Mucosa of descending colon (tissue), 3 donors: ENCODE results near the gene MEOX2. TPM values are rescaled to one million over a fixed set of nuclear protein-coding genes. Genes with fewer than 3 reads are reported as not detected.

Experiments used
- ATAC-seq: fragments of 200-7000 bp; cut with Tn5 transposase; one replicate; pipeline ENCODE4 v1.9.1; 2020; ENCODE audit warnings: mild to moderate bottlenecking, moderate library complexity
- DNase-seq, 3 donors: peaks; one replicate each; pipeline ENCODE4 v3.0.0-alpha.2; 2020
- H3K36me3 ChIP-seq: fragments of 200-600 bp; one replicate; pipeline ENCODE4 v1.8.0; 2021; ENCODE audit warnings: low read depth, mild to moderate bottlenecking
- H3K4me1 ChIP-seq: fragments of 200-600 bp; one replicate; pipeline ENCODE4 v1.8.0; 2021; ENCODE audit warnings: low read depth, mild to moderate bottlenecking
- H3K4me3 ChIP-seq: fragments of 200-600 bp; one replicate; pipeline ENCODE4 v1.8.0; 2021; ENCODE audit warnings: mild to moderate bottlenecking
- H3K9me3 ChIP-seq: fragments of 200-600 bp; one replicate; pipeline ENCODE4 v1.8.0; 2021; ENCODE audit warnings: mild to moderate bottlenecking
- CTCF ChIP-seq: fragments of 200-600 bp; IDR thresholded peaks from one replicate; pipeline ENCODE4 v1.8.0; 2022; ENCODE audit warnings: antibody characterized with exemption, mild to moderate bottlenecking
- intact Hi-C, 2 donors: fragments of 100-400 bp; cut with DNase I in 1 of 2; cut with micrococcal nuclease in 1 of 2; formaldehyde crosslinking; loops; one replicate each; pipeline versions ENCODE4 v1.11.0 to v1.11.1; 2022; cut with DNase I, micrococcal nuclease
- total RNA-seq, 3 donors: library from RNA; stranded (reverse); fragmentation: NEBNext Ultra II Directional in 2 of 3; extraction: Animal tissue kit (Norgen Biotek cat#: 25700) in 2 of 3; gene quantifications; one replicate each; pipeline versions ENCODE4 v1.2.1 to v1.2.4, GENCODE V29; 2021 to 2023
- donor health status: DM: no; HTN: no; CAD: no; lungs with moderate emphysema.
- donor health status: DM: no; HTN: no; CAD: no.
- donor health status: DM: no; HTN: yes; CAD: no.

Gene MEOX2
- total RNA-seq, 3 donors from 2014 or later: 0.52 to 3.8 (median 1.3) TPM

DNA sequence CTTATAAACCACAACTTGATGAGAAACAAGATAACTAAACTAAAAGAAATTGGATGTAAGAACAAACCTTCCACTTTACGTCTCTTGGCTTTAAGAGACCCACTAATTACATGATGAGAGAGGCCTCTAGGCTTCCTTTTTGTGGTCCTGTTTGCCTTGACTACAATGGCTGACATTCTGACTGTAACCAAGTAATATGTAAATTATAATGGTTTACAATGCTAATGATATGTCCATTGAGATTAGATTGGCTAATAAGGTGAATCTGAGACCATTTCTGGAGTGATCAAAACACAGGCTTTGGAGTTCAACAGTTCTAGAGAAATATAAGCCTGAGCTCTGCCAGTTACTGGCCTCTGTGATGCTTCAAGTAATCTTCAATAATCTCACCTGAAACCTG, 85.3 kb downstream of the MEOX2 start:
- TF ChIP-seq CTCF: no peak
- no peaks in the 10 kb centered on the region for H3K9me3 ChIP-seq
- ATAC-seq: no peak
- no peak for DNase-seq
- H3K4me1 ChIP-seq: no peaks in the 10 kb centered on the region
- no peaks in the 10 kb centered on the region for H3K36me3 ChIP-seq
- no peak overlapping the region for H3K4me3 ChIP-seq
- intact Hi-C loops: no loop called here

- intact Hi-C loops: no loop called here
- Histone ChIP-seq H3K4me3 (no peak overlapping the region), H3K9me3 (no peaks in the 10 kb centered on the region), H3K4me1 (no peaks in the 10 kb centered on the region), H3K36me3 (no peaks in the 10 kb centered on the region)
- no peak for TF ChIP-seq CTCF
- ATAC-seq (no peak), DNase-seq (no peak)
These were observed 86.2 kb downstream of the MEOX2 start for GRCh38 chr7:15600298-15600697.

GRCh38 chr7:15594461-15594860, 92.0 kb downstream of the MEOX2 start:
- no peak for DNase-seq
- Histone ChIP-seq H3K4me1 (no peaks in the 10 kb centered on the region), H3K4me3 (no peak overlapping the region), H3K9me3 (no peaks in the 10 kb centered on the region), H3K36me3 (no peaks in the 10 kb centered on the region)
- no peak for TF ChIP-seq CTCF
- intact Hi-C loops: no loop called here
- no peak for ATAC-seq

- no peaks in the 10 kb centered on the region for H3K4me1 ChIP-seq
- no peaks in the 10 kb centered on the region for H3K9me3 ChIP-seq
- DNase-seq: no peak
- intact Hi-C loops: no loop called here
- no peaks in the 10 kb centered on the region for H3K36me3 ChIP-seq
- H3K4me3 ChIP-seq: no peak overlapping the region
- ATAC-seq: no peak
- no peak for TF ChIP-seq CTCF
These were observed 93.1 kb downstream of the MEOX2 start for GRCh38 chr7:15593382-15593781.

- ATAC-seq (no peak), DNase-seq (no peak)
- no peaks in the 10 kb centered on the region for H3K4me1 ChIP-seq
- TF ChIP-seq CTCF: no peak
- intact Hi-C loops: no loop called here
- H3K4me3 ChIP-seq: no peak overlapping the region
- no peaks in the 10 kb centered on the region for H3K36me3 ChIP-seq
- H3K9me3 ChIP-seq: peaks cover 9% of the 10 kb centered on the region
These were observed 100.2 kb downstream of the MEOX2 start for GRCh38 chr7:15586266-15586665.

DNA sequence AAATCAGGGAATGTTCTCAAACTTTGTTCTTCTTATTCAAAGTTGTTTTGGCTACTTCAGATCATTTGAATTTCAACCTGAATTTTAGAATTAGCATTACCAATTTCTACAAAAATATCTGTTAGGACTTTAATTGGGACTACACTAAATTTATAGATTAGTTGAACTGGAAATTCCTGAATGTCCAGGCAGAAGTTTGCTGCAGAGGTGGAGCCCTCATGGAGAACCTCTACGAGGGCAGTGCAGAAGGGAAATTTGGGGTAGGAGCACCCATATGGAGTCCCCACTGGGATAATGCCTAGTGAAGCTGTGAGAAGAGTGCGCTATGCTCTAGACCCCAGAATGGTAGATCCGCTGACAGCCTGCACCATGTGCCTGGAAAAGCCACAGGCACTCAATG, 101.9 kb downstream of the MEOX2 start:
- no peaks in the 10 kb centered on the region for H3K4me1 ChIP-seq
- intact Hi-C loops: no loop called here
- no peaks in the 10 kb centered on the region for H3K36me3 ChIP-seq
- no peak for DNase-seq
- no peak overlapping the region for H3K4me3 ChIP-seq
- ATAC-seq: no peak
- no peak for TF ChIP-seq CTCF
- H3K9me3 ChIP-seq: peaks cover 9% of the 10 kb centered on the region
